Neural progenitor cell (in vitro differentiated cells): Measurements from ENCODE around the gene CAMSAP1.

ENCODE experiments used
- EZH2 ChIP-seq: fragments of 200-600 bp; sonication (generic); IDR thresholded peaks from 2 replicates; pipeline ENCODE4 v1.6.1; 2017; ENCODE audit warnings: antibody characterized with exemption, mild to moderate bottlenecking, moderate library complexity
- TF ChIP-seq, protein P1 (sequence below): fragments of 200-600 bp; sonication (generic); IDR thresholded peaks from 2 replicates; pipeline ENCODE4 v1.5.1; 2017; ENCODE audit warnings: antibody characterized with exemption, mild to moderate bottlenecking

DNA sequence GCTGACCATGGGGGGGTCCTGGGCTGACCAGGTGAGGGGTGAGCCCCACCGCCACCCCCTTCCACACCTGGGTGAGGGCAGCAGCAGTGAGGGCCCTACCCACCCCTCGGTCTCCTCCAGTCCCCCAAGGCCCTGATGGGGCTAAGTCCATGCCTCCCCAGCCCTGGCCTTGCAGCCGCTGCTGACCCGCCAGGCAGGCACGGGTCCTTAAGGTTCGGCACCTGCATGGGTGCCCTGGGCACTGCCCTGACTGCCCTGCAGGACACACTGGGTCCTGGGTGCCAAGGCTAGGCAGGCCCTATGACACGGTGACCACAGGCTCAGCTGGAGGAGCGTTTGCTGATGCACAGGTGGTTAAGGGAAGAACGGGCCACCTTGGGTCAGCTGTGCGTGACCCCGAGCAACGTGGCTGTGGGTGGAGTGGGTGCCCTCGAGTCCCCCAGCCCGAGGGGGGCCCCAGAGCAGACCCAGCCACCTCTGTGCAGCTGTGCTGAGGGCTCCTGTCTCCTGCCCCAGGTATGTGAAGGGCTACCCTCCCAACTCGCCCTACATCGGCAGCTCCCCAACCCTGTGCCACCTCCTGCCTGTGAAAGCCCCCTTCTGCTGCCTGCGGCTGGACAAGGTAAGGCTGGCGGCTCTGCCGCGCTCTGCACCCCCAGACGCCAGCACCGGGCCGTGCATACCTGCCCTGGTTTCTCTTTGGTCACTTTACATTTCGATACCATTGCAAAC lies 132.4 kb downstream of the CAMSAP1 start:
- TF ChIP-seq, protein P1, sequence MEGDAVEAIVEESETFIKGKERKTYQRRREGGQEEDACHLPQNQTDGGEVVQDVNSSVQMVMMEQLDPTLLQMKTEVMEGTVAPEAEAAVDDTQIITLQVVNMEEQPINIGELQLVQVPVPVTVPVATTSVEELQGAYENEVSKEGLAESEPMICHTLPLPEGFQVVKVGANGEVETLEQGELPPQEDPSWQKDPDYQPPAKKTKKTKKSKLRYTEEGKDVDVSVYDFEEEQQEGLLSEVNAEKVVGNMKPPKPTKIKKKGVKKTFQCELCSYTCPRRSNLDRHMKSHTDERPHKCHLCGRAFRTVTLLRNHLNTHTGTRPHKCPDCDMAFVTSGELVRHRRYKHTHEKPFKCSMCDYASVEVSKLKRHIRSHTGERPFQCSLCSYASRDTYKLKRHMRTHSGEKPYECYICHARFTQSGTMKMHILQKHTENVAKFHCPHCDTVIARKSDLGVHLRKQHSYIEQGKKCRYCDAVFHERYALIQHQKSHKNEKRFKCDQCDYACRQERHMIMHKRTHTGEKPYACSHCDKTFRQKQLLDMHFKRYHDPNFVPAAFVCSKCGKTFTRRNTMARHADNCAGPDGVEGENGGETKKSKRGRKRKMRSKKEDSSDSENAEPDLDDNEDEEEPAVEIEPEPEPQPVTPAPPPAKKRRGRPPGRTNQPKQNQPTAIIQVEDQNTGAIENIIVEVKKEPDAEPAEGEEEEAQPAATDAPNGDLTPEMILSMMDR, result no peak
- no peak for TF ChIP-seq EZH2
